Mesodermal cell (in vitro differentiated cells): ENCODE results near the gene GRM8.

ENCODE experiments used
- H3K27ac ChIP-seq: 2 replicates; pipeline ENCODE4 v1.7.0; 2013; ENCODE audit warnings: mild to moderate bottlenecking, low read depth, low read length, moderate library complexity; ENCODE audit not compliant: severe bottlenecking
- H3K36me3 ChIP-seq: 2 replicates; pipeline ENCODE4 v1.7.1; 2013; ENCODE audit warnings: mild to moderate bottlenecking, low read length, moderate library complexity; ENCODE audit not compliant: control insufficient read depth, insufficient read depth
- H3K4me1 ChIP-seq: one replicate; pipeline ENCODE4 v1.7.1; 2013; ENCODE audit warnings: mild to moderate bottlenecking, low read length; ENCODE audit not compliant: insufficient read depth, control insufficient read depth, poor library complexity, severe bottlenecking
- H3K4me3 ChIP-seq: 2 replicates; pipeline ENCODE4 v1.7.0; 2013; ENCODE audit warnings: low read length, control low read depth, mild to moderate bottlenecking; ENCODE audit not compliant: insufficient read depth, poor library complexity, severe bottlenecking; ENCODE audit errors: extremely low read depth
- H3K9me3 ChIP-seq: 2 replicates; pipeline ENCODE4 v1.7.1; 2013; ENCODE audit warnings: mild to moderate bottlenecking, low read length, moderate library complexity; ENCODE audit not compliant: control insufficient read depth
- WGBS, 2 experiments: methylation state at CpG; one replicate each; pipeline ENCODE4 v1.1.5; 2013; ENCODE audit warnings: missing lambda C conversion rate in 2 of 2; ENCODE audit not compliant: insufficient coverage in 2 of 2; 5-methylcytosine and 5-hydroxymethylcytosine counted together

The GRM8 gene

GRCh38 chr7:127254163-127254684, 1.5 kb upstream of the GRM8 start:
- 39% methylated on average over 10 of the region's 11 CpGs; no CpG with 5 or more reads in 1 of the 2 experiments for WGBS, 2 experiments
- H3K4me3 ChIP-seq, result peak overlapping the region; percentile 71
- H3K27ac ChIP-seq, result no peak overlapping the region
- H3K9me3 ChIP-seq, result no peaks in the 10 kb centered on the region
- peaks cover 7% of the 10 kb centered on the region for H3K4me1 ChIP-seq
- no peaks in the 10 kb centered on the region for H3K36me3 ChIP-seq

DNA sequence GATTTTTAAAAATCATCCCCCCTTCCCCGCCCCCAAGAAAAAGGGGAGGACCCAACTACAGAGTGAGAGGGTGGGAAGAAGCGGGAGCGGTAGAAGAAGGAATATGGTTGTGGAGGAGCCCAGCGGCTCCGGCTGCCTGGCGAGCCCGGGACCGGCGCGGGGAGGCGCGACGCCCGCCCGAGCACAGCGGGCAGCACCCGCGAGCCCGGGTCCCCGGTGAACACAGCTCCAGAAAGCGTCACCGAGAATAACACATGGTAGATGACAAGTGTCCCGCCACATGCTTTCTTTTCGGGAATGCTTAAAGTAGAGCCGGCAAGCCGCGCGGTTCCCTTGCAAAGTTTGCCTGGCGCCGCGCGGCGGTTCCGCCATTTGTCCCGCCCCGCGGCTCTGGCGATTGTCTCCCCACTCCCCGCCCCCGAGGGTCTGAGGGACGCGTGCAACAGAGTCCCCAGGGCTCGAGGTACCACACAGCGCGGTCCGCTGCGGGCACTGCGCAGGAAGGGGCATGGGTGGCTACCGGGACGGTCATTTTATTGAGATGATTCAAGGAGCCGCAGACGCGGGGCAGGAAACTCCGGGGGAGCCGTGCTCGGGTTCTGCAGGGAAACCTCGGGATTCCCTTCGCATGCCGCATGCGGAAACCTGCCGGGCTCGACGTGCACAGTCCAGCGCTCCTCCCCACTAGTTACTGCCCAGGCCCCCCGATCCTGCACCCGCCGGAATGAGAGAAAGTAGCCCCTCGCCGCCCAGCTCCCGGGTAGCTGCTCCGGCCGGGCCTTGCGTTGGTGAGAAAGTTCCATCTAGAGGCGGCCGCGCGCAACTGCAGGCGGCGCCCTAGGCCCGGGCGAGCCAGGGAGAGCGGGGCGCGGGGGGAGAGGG, 781 bp upstream of the GRM8 start:
- no peaks in the 10 kb centered on the region for H3K9me3 ChIP-seq
- H3K4me3 ChIP-seq, result peak overlapping the region; percentile 71
- H3K36me3 ChIP-seq, result no peaks in the 10 kb centered on the region
- 0% methylated on average over 59 to 67 of the region's 84 CpGs for WGBS, 2 experiments
- H3K27ac ChIP-seq, result peak overlapping the region; percentile 43
- H3K4me1 ChIP-seq, result peaks cover 7% of the 10 kb centered on the region

- no peaks in the 10 kb centered on the region for H3K9me3 ChIP-seq
- H3K27ac ChIP-seq, result no peak overlapping the region
- peak overlapping the region; percentile 71 for H3K4me3 ChIP-seq
- no peaks in the 10 kb centered on the region for H3K4me1 ChIP-seq
- H3K36me3 ChIP-seq, result no peaks in the 10 kb centered on the region
- 2% methylated on average over 4 to 9 of the region's 11 CpGs for WGBS, 2 experiments
Measured at GRCh38 chr7:127252377-127252713, 396 bp downstream of the GRM8 start.

GRCh38 chr7:127251465-127252376, 1.0 kb downstream of the GRM8 start:
- H3K4me3 ChIP-seq, result peak overlapping the region; percentile 71
- no peaks in the 10 kb centered on the region for H3K9me3 ChIP-seq
- H3K36me3 ChIP-seq, result no peaks in the 10 kb centered on the region
- H3K4me1 ChIP-seq, result no peaks in the 10 kb centered on the region
- no peak overlapping the region for H3K27ac ChIP-seq
- 0 to 1% methylated on average over 42 to 49 of the region's 81 CpGs for WGBS, 2 experiments

GRCh38 chr7:127251036-127251464, 1.7 kb downstream of the GRM8 start:
- no peaks in the 10 kb centered on the region for H3K36me3 ChIP-seq
- no peaks in the 10 kb centered on the region for H3K4me1 ChIP-seq
- H3K27ac ChIP-seq, result no peak overlapping the region
- H3K4me3 ChIP-seq, result peak overlapping the region; percentile 71
- no peaks in the 10 kb centered on the region for H3K9me3 ChIP-seq
- WGBS, 2 experiments, result 5% methylated on average over 18 to 22 of the region's 23 CpGs

DNA sequence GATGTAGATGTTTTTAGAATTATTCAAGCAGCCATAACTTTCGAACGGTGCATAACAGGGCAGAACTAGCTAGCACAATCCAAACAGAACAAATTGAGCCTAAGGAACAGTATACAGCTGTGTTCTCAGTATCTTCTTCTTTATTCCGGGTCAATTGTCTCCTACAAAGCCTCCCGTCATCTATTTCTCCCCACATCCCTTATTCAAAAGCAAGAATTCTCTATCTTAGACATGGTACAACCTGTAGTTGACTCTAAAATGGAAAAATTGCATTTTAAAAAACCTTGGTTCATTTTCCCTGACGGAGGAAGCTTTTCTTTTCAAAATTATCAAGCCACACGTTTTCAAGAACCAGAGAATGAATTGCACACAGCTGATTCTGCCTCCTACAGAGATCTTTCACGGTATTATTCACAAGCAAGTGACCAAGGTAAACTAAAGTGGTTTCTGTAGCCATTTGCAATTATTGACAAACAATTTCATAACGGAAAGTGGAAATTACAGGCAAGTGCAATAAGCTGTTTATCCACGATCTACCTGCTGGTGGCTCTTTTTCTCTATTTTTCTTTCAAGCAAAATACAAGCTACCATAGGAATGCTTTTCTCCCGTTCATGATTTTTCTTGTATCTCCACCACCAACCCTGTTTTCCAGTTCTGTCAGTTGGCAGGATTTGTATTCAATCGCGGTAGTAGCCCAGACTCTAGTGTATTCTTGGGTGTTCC, 2.3 kb downstream of the GRM8 start:
- H3K9me3 ChIP-seq, result no peaks in the 10 kb centered on the region
- H3K27ac ChIP-seq, result no peak overlapping the region
- H3K36me3 ChIP-seq, result no peaks in the 10 kb centered on the region
- 20 to 39% methylated on average over 7 to 9 of the region's 12 CpGs for WGBS, 2 experiments
- no peaks in the 10 kb centered on the region for H3K4me1 ChIP-seq
- H3K4me3 ChIP-seq, result peak overlapping the region; percentile 71

GRCh38 chr7:127245607-127246006, 7.1 kb downstream of the GRM8 start:
- 100% methylated on average over 1 of the region's 1 CpG for WGBS, 2 experiments
- Histone ChIP-seq H3K4me1 (peaks cover 5% of the 10 kb centered on the region), H3K36me3 (no peaks in the 10 kb centered on the region), H3K4me3 (no peak overlapping the region), H3K9me3 (no peaks in the 10 kb centered on the region), H3K27ac (no peak overlapping the region)

DNA sequence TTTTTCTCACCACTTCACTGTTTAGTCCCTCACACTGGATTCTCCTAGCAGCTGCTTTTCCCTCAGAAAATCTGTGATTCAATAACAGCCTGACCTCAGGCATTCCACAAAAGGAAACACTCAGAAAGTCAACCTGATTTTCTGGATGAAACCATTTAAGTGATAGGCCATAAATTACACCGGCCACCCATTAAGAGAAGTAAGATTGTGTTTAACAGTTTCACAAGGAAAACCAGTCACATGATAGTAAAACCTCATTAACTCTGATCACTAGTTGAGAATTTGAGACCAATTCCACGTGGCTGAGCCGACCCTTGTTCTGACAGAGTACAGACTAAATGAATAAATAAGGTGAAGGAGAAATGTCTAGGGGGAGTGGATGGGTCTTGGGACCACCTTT, 7.7 kb downstream of the GRM8 start:
- Histone ChIP-seq H3K36me3 (no peaks in the 10 kb centered on the region), H3K4me3 (no peak overlapping the region), H3K27ac (no peak overlapping the region), H3K4me1 (peaks cover 7% of the 10 kb centered on the region), H3K9me3 (no peaks in the 10 kb centered on the region)
- WGBS, 2 experiments, result no CpG with 5 or more reads among the region's 3 CpGs

DNA sequence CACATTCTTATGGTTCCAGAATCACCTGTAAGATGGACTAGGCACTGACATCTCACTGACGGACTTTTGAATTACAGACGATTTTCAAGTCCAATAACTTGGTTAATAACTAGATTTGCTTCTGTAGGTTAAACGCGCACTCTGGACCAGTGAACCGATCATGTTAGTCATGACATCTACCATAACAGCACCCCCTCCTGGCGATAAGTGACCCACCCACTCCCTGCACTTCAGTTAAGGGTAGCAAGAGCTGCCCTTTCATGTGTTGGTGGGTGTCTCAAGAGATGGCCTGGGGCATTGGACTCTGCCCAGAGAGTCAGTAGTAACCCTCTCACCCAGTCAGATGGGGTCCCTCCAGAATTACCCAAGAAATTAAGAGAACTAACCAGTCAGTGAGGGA, 12.9 kb downstream of the GRM8 start:
- no peaks in the 10 kb centered on the region for H3K36me3 ChIP-seq
- WGBS, 2 experiments, result 80% methylated on average over 6 of the region's 6 CpGs; no CpG with 5 or more reads in 1 of the 2 experiments

DNA sequence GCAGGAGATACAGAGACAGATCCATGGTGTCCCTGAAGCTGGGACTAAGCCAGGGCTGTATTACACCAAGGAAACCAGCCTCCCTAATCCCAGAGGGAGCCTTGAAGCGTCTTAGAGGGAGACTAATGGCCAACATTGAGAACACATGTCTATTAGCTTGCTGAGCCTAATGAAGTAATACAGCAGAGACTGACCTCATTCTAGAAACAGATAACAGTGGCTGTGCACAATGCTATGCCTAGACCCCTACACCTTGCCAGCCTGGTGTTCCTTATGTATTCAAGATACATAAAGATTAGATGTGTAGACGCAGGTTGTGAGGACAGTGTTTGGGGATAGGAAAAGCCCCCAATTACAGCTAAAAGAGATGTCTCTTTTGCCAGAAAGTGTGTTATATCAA, 19.1 kb downstream of the GRM8 start:
- 86 to 100% methylated on average over 1 to 2 of the region's 2 CpGs for WGBS, 2 experiments
- Histone ChIP-seq H3K9me3 (no peaks in the 10 kb centered on the region), H3K4me3 (no peak overlapping the region), H3K27ac (no peak overlapping the region), H3K36me3 (no peaks in the 10 kb centered on the region), H3K4me1 (no peaks in the 10 kb centered on the region)

More for the DNA sequence above, 12.9 kb downstream of the GRM8 start:
- Histone ChIP-seq H3K27ac (no peak overlapping the region), H3K9me3 (no peaks in the 10 kb centered on the region), H3K4me1 (peaks cover 7% of the 10 kb centered on the region), H3K4me3 (no peak overlapping the region)
